Measurements from ENCODE around the gene SCAANT1.

Gene SCAANT1

GRCh38 chr3:63911873-63912767 lies at the start of gene SCAANT1:
TSS of gene SCAANT1 (minus strand) at chr3:63912383.
- DNase-seq (ENCODE audit: low read depth): peak; percentile 77

- DNase-seq (ENCODE audit: low read depth): no peak
Observed at GRCh38 chr3:63961891-63962290, 49.7 kb upstream of the SCAANT1 start.

- DNase-seq (ENCODE audit: low read depth): no peak
Observed at GRCh38 chr3:63960048-63960711, 48.0 kb upstream of the SCAANT1 start.

- DNase-seq (ENCODE audit: low read depth): no peak
Observed at GRCh38 chr3:63959146-63959545, 47.0 kb upstream of the SCAANT1 start.

GRCh38 chr3:63955830-63956545 lies 43.8 kb upstream of the SCAANT1 start:
- DNase-seq (ENCODE audit: low read depth): no peak

- no peak for DNase-seq (ENCODE audit: low read depth)
Observed at GRCh38 chr3:63955036-63955650, 43.0 kb upstream of the SCAANT1 start.

GRCh38 chr3:63954182-63954581 lies 42.0 kb upstream of the SCAANT1 start:
- DNase-seq (ENCODE audit: low read depth): no peak

GRCh38 chr3:63952248-63952594 lies 40.0 kb upstream of the SCAANT1 start:
- no peak for DNase-seq (ENCODE audit: low read depth)

- no peak for DNase-seq (ENCODE audit: low read depth)
Observed at GRCh38 chr3:63951492-63952247, 39.5 kb upstream of the SCAANT1 start.

- no peak for DNase-seq (ENCODE audit: low read depth)
Observed at GRCh38 chr3:63950698-63951097, 38.5 kb upstream of the SCAANT1 start.

- DNase-seq (ENCODE audit: low read depth): no peak
Observed at GRCh38 chr3:63949005-63949404, 36.8 kb upstream of the SCAANT1 start.

- DNase-seq (ENCODE audit: low read depth): no peak
Observed at GRCh38 chr3:63947594-63947993, 35.4 kb upstream of the SCAANT1 start.

GRCh38 chr3:63946753-63947152 lies 34.6 kb upstream of the SCAANT1 start:
- DNase-seq (ENCODE audit: low read depth): no peak

- DNase-seq (ENCODE audit: low read depth): no peak
Observed at GRCh38 chr3:63945558-63946096, 33.4 kb upstream of the SCAANT1 start.

- DNase-seq (ENCODE audit: low read depth): no peak
Observed at GRCh38 chr3:63943678-63944077, 31.5 kb upstream of the SCAANT1 start.

GRCh38 chr3:63942528-63942927 lies 30.3 kb upstream of the SCAANT1 start:
- DNase-seq (ENCODE audit: low read depth): no peak

GRCh38 chr3:63940389-63940757 lies 28.2 kb upstream of the SCAANT1 start:
- no peak for DNase-seq (ENCODE audit: low read depth)

GRCh38 chr3:63937661-63938651 lies 25.8 kb upstream of the SCAANT1 start:
- DNase-seq (ENCODE audit: low read depth): no peak

GRCh38 chr3:63936925-63937324 lies 24.7 kb upstream of the SCAANT1 start:
- no peak for DNase-seq (ENCODE audit: low read depth)
